Eye (tissue), 1 donor: Measurements from ENCODE around the gene PRKAB2.
"Not testable (repeated sequence)": the region's sequence is repeated elsewhere in the genome, so short reads cannot be mapped to it uniquely, and the experiment has no call there.

Experiments used
- DNase-seq: peaks from one replicate; pipeline ENCODE4 v3.0.0-alpha.2; 2015

The PRKAB2 gene

GRCh38 chr1:147171399-147172167 is 687 bp downstream of the PRKAB2 start:
- DNase-seq, result no peak

DNA sequence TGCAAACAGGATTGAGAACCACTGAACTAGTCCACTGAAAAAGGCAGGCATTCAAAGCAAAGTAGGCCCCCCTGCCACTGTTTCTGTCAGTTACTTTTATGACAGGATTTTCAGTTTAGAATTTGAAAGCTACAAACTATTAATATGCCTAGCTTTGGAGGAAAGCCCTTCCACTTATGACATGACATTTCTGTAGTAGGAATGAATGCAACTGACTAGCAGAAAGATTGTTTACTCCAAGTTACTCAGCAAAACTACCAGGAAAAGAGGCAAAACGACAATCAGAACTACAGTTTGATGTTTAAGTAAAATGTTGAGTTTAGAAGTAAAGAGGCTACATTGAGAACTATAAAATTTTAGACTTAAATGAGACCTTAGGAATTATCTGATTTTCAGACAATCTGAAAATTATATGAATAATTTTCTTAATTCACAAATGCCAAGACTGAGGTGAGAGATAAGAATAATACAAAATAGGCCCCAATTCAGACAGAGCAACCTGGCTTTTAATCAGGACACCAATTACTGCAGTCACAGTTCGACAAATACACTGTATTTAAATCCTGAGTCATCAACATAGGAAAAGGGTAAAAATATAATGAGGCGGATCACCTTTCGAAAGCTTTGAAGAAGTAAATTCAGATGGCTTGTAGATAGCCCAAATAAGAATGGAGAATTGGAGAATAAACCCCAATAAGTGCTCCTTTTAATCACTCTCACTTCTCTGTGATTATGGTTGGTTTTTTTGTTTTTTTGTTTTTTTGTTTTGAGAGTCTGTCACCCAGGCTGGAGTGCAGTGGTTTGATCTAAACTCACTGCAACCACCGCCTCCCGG is 2.2 kb downstream of the PRKAB2 start:
- no peak for DNase-seq

GRCh38 chr1:147169171-147169570 is 3.1 kb downstream of the PRKAB2 start:
- no peak for DNase-seq

- no peak for DNase-seq
Measured at GRCh38 chr1:147168626-147169058, 3.6 kb downstream of the PRKAB2 start.

- DNase-seq, result no peak
Measured at GRCh38 chr1:147167365-147167764, 4.9 kb downstream of the PRKAB2 start.

DNA sequence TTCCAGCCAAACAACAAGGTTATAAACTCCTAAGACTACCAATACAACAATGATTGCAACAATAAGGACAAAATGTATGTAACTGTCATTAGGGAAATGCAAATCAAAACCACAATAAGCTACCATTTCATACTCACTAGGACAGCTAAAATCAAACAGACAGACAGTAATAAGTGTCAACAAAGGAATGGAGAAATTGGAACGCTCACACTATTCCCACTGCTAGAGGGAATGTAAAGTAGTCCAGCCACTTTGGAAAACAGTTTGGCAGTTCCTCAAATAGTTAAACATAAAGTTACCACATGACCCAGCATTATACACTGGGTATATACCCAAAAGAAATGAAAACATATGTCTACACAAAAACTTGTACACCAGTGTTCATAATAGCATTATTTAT is 9.3 kb downstream of the PRKAB2 start:
- DNase-seq, result no peak

DNA sequence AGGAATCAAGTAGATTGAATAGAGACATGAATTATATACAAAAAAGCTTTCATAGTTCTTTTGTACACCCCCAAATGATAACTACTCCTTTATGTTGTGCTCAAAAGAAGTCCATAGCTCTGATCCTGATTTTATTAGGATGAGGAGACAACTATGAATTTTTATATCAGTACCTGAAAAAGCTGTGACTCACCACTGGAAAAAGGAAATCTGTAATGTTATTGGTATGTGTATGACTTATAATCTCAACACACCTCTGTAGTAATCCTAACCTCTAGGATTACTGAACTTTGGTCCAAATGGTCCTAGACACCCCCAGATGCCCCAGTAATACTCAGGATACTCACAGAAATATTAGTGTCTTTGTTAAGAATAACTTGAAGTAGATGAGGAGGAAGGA is 10.2 kb downstream of the PRKAB2 start:
- DNase-seq, result no peak

DNA sequence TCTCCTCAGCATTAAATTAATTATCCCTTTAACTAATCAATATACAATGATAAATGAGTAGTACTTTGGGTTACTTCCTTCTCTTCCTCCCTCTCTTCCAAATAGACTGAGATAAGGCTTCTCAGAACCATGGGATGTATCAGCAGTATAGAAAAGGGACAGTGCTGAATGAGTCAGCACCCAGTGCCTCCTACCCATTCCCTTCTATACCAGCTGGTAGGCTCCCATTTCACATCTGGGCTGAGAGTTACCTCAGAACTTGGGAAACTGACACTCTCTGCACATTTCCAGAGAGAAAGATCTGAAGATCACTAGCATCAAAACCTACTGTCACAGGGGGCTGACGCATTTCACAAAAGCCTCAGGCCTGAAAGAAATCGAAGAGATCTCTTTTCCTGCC is 15.2 kb downstream of the PRKAB2 start:
- not testable (repeated sequence) for DNase-seq

DNA sequence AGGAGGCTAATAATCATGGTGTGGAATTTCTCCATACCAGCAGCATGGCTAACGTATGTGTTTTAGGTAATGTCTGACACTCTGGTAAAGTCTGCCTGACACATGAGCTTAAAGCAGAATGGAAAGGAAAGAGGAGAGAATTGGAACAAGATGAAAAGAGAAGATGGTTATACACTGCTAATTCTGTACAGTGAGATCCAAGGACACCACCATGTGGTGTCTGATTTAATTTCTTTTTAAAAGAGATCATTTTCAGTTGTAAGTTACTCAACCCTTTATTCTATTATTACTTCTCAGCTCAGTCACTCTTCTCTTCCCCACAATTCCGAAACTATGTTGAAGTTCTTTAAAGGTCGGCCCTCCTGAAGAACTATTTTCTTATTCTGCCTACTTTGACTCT is 15.6 kb downstream of the PRKAB2 start:
- no peak for DNase-seq

GRCh38 chr1:147152772-147153171 is 19.5 kb downstream of the PRKAB2 start:
- DNase-seq, result no peak

DNA sequence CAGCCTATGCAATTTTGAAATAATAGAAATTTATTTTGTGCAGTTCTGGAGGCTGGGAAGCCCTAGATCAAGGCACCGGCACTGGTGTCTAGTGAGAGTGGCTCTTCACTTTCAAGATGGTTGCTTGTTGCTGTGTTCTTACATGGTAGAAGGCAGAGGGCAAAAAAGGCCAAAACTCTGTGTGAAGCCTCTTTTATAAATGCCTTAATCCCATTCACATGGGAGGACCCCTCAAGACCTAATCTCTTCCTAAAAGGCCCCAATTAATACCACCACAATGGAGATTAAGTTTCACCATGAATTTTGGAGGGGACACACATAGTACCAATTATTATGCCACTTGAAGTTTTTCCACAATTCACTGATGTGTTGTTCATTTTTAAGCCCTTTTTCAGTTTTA is 21.0 kb downstream of the PRKAB2 start:
- no peak for DNase-seq

GRCh38 chr1:147142886-147143285 is 29.4 kb downstream of the PRKAB2 start:
- no peak for DNase-seq

DNA sequence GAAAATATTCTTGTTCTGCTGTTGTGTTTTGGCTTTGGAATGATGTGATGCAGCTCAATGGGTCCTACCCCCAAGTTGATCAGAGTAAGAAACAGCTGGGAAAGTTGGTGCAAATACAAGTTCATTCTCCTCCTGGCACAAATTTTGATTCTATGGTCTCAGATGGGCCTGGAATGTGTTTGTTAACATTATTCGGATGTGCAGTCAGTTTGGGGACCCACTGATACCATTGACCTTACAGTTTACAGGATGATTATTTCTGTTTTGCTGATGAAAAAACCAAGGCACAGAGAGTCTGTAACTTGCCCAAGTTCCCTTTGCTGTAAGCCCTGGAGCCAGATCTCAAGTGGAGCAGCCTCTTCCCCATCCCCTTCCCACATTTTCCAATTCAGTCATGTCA is 41.5 kb downstream of the PRKAB2 start:
- not testable (repeated sequence) for DNase-seq

- no peak for DNase-seq
Measured at GRCh38 chr1:147129116-147129873, 43.0 kb downstream of the PRKAB2 start.

- DNase-seq, result no peak
Measured at GRCh38 chr1:147124266-147124665, 48.0 kb downstream of the PRKAB2 start.

DNA sequence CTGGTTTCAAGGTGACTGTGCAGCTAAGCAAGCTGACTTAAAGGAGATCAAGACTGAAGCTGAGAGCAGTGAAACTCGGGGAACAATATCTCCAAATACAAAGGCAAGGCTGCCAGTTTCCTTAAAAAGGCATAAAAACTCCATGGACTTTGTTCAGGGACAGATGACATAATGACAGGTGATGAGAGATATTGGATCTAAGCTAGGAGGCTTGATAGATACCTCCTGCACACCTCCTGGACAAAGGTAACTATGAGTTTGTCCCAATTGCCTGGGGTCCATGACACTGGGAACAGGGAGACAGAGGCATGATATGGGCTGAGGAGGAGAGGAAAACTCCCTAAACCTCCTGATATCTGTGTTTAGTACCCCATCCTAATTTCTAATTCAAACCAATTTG is 55.2 kb downstream of the PRKAB2 start:
- DNase-seq, result no peak

DNA sequence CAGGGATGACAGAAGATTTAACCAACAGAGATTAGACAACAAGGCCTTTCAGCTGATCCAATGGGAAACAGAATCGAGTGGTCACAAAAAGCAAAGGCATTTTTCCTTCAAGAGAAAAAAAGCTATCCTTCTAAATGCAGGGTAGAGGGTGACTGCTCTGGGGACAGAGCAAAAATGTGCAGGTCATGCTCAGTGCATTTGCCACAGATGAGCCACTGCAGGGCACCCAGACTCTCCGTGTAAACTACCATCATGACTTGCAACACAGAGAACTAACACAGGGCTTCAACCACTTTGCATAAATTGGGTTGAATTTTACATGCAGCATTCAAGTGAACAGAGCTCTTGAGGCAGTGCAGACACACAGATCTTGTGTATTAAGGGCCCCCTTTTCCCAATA is 56.8 kb downstream of the PRKAB2 start:
- DNase-seq, result no peak

GRCh38 chr1:147115079-147115478 is 57.2 kb downstream of the PRKAB2 start:
- DNase-seq, result not testable (repeated sequence)

- not testable (repeated sequence) for DNase-seq
Measured at GRCh38 chr1:147114353-147114752, 57.9 kb downstream of the PRKAB2 start.

- DNase-seq, result no peak
Measured at GRCh38 chr1:147111381-147112130, 60.7 kb downstream of the PRKAB2 start.

- no peak for DNase-seq
Measured at GRCh38 chr1:147110872-147111271, 61.4 kb downstream of the PRKAB2 start.

- no peak for DNase-seq
Measured at GRCh38 chr1:147110434-147110833, 61.8 kb downstream of the PRKAB2 start.

- DNase-seq, result no peak
Measured at GRCh38 chr1:147109762-147110161, 62.5 kb downstream of the PRKAB2 start.
